NCI-H187 (cell line): ENCODE data around the gene ICE1.
"Not testable (repeated sequence)": the region's sequence is repeated elsewhere in the genome, so short reads cannot be mapped to it uniquely, and the experiment has no call there.

Experiments
- DNase-seq, 2 experiments: peaks; one replicate each; lab custom pipeline; 2025; lab: John Stamatoyannopoulos, UW

ICE1 gene

DNA sequence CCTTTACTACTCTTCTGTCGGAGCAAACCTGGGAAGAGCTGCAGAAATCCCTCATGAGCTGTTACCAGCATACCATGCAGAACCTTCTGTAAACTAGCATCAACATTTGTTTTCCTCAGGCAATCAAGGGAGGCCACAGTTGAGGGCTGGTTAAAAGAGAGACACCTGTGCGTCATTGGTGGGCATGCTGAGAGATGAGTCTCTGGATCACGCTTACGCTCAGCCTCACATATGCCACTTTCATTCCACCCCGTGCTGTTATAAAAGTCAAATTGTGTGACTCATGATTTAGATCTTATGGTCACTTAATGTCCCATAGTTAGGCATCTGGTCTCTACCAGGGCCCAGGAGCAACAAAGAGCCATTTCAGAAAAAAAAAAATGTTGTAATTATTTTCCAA, 18.1 kb upstream of the ICE1 start:
- no peak for DNase-seq

DNA sequence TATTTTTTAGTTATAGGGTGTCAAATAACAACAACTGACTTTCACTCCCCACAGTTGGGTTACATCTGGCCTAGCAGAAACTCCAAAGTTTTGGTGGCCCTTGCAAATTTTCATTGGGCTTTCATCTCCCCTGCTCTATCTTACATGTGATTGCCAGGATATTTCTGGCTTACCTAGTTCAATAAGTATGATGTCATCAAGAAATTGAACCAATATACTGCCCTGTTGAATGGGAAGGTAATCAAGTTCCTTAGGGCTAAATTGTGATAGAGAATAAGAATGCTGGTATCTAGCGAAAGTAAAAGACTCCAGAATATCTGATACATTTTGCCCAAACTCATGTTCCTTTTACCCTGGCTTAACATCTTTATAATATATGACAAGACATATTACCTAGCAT, 17.0 kb upstream of the ICE1 start:
- no peak for DNase-seq

DNA sequence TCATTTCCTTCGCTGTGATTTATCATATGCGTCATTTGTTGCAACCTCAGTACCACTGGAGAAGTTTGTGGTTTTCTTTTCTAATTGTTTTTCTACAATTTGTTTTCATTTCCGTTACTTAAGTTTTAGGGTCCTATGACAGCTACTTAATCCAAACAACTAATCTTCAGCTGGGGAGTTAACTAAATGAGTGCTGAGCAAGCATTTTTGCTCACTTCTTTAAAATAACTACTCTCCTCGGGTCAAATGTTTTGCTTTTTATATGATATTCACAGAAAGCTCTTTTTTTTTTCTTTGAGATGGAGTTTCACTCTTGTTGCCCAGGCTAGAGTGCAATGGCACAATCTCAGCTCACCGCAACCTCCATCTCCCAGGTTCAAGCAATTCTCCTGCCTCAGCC, 14.6 kb upstream of the ICE1 start:
- no peak for DNase-seq

DNA sequence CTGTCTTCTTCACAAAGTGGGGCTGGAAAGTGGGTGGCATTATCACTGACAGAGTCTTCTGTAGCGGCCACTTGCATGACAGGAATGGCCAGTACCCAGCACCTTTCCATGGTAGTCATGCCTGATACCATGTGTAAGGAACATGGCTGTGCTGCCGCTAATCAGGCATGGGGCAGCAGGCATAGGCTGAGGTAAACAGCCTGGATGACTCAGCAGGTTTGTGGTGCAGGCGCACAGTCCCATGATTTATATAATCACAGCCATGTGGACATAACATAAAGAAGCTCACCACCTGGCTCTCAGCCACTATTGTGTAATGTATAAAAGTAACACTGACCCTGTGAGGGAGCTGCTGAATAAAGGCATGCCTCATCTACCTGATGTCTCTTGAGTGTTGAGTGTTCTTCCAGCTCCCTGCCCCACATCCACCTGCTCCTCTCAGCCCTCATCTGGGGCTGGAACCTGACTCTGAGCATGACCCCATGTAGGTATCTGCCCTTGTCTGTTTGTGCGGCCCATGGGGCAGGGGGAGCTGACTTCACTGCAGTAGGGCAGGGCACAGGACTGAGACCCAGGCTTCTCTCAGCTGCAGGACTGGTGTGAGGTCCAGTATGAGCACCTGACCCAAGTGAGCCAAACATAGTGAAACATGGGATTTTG, 13.2 kb upstream of the ICE1 start:
- DNase-seq: peak in 1 of 2 experiments; percentile 10

DNA sequence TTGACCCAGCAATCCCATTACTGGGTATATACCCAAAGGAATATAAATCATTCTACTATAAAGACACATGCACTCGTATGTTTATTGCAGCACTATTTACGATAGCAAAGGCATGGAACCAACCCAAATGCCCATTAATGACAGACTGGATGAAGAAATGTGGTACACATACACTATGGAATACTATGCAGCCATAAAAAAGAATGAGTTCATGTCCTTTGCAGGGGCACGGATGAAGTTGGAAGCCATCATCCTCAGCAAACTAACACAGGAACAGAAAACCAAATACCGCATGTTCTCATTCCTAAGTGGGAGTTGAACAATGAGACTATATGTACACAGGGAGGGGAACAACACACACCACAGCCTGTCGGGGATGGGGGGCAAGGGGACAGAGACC, 8.6 kb upstream of the ICE1 start:
- not testable (repeated sequence) for DNase-seq

DNA sequence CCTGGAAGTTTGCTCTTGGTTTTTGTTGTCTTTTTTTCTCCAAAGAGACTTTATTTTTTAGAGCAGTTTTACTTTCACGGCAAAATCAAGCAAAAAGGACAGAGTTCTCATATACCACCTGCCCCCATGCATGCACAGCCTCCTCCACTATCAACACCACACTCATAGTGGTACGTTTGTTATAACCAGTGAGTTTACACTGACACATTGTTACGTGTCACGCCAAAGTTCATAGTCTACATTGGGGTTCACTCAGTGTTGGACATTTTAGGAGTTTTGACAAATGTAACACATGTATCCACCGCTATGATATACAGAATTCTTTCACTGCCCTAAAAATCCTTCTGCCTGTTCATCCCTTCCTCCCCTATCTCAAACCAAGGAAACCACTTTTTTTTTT, 7.5 kb upstream of the ICE1 start:
- no peak for DNase-seq

DNA sequence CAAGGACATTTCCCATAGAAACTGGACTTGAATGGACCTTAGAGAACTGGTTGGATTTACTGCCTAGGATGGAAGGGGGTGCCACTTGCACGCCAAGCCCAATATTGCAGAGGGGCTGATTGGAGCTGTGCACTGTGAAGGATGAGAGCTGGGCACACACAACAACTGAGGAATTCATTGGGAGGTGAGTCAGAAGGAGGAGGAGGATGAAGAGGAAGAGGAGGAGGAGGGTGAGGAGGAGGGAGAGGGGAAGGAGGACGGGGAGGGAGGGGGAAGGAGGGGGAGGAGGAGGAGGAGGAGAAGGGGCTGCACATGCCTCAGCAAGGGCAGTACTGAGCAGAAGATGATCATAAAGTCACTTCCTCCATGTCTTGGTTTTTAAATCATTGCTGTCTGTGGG, 5.7 kb upstream of the ICE1 start:
- DNase-seq: no peak

DNA sequence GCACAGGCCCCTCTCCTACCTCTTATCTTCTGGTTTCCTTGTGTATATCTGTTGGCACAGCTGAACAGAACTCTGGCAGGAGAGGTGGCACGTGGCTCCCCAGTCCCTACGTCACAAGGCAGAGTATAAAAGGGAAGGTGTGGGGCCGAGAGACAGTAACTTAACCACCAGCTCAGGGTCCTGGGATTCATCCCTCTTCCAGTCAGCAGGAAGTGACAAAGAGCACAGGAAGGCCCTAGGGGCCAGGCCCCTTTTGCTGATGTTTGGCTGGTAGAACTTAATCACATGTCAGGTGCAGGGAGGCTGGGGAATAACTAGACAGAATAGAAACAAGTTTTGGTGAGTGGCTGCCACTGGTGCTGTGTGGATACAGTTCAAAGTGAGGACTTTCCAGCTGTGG, 4.5 kb upstream of the ICE1 start:
- DNase-seq: no peak

DNA sequence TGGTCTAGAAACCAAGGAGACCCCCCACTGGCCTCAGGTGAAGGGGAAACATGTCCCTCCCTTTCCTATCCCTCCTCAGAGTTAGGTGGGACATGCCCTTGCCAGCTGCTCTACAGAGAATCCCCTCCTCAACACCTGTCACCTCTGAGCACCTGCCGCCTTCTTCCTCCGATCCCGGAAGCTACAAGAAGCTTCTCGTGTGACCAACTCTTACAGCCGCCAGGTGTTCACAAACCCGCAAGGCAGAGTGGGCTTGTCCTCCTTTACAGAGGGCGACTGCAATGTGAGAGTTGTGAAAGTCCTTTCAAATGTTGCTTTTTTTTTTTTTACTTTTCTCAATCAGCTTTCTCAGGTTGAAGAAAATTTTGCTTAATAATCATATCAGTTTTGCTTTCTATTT, 3.7 kb upstream of the ICE1 start:
- DNase-seq: peak; percentile 14 to 43

DNA sequence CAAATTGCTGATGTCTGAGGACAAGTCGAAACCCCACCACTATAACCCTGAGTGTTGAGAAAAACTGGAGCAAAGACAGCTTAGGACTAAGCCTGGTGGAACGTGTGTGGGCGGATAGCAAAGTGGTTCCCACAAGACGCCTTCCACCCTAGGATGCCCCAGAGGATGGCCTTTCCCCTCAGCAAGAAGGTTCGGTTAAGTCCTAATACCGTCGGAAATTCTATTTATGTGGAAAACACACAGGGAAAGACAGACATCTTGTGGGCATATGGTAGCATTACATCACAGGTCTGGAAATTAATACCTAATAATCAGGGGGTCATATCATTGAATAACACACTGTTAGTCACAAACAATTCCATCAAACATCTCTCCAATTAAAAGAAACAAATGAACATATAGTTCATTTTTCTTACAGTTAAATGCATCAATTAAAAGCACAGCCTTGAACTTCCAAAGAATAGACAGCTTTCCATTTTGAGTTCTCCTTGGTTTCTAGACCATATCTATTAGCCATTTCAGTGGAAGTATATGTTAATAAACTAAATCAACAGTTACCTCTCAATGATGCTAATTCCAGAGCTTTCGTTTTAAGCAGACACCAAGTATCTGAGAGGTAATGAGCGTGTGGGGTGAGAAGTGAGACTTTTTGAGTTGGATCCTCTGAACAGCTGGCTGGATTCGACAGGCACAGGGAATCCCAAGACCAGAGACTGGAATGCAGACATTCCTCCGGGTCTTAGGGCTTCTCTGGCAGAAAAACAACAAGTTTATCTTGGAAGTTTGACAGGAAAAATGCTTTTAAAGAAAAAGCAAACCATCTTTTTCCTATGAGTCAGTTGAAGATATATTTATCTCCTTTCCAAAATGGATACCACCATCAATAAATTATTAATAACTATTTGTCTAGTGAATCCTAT, 2.9 kb upstream of the ICE1 start:
- peak in 1 of 2 experiments; percentile 28 for DNase-seq

DNA sequence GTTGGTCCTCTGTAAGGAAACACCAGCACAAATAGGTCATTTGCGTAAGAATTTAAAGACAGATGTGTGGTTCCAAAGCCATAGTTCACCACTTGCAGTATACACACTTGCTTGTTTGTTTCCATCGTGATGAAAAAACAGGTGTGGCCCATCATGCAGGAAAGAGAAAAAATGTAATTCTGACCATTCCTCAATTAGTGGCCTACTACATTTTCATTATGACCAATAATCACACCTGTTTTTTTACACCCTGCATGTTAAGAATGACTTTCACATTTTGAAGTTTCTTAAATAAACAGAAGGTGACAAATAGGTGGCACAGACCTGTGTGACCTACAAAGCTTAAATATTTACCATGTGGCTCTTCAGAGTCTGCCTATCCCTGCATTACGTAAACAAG, 2.2 kb upstream of the ICE1 start:
- DNase-seq: no peak

DNA sequence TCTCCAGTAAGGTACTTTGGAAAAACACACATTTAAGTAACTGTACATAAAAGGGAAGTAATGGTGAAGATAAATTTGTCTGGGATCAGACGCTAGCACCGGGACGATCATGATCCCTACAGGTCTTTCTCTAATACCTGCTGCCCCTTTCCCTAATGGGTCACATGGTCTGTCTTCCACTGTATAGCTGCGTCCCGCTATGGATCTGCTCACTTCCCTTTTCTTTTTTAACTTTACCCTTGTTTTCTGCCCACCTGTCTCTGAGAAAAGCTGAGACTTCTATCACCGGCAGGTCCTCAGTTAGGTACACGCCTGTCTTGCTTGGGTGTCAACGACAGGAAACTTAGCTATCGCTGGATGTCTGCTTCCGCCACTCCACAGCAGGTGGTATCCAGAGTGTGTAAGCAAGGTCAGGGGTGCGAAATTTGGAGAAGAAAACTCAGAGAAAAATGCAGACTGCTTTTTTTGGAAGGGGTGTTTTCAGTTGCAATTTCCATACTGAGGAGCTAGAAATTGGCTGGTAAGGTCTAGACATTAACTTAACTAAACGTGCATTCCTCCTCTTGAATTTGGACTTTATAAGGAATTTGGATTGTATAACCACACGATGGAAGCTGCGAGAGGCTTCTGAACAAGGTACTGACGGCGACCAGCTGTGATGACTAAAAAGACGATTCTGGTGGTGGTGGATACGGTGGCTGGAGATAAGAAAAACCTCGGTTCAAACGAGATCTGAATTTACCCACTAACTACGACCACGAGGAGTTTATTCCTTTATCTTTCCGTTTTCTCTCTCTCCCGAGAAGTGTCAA, 1.1 kb upstream of the ICE1 start:
- no peak for DNase-seq

DNA sequence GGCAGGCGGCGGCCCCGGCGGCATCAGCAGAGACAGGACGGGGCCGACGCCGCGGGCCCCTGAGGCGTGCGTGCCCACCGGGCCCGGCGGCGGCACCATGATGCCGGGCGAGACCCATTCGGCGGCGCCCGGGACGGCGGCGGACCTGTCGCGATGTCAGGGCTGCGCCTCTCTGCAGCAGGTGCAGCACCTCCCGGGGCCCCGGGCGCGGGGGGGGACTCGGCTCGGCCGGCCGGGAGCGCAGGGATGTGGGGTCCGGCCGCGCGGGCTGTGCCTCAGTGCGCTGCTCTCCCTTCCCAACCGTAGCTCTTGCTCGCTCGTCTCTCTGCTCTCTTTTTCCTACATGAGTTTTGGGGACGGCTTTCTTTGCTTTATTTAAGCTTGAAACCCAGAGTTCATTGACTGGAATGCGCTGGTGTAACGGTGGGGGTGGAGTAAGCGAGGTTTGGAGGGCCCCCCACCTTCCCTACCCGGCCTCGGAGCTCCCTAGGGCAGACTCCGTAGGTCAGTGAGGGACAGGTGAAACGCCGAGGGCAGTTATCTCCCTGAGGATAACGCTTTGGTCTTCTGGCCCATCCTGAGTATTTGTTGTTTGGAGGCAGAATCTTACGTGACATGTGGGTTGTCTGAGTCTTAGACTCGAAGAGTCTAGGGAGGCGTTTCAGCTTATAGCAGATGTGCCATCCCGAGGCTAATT, 490 bp downstream of the ICE1 start:
- no peak for DNase-seq

DNA sequence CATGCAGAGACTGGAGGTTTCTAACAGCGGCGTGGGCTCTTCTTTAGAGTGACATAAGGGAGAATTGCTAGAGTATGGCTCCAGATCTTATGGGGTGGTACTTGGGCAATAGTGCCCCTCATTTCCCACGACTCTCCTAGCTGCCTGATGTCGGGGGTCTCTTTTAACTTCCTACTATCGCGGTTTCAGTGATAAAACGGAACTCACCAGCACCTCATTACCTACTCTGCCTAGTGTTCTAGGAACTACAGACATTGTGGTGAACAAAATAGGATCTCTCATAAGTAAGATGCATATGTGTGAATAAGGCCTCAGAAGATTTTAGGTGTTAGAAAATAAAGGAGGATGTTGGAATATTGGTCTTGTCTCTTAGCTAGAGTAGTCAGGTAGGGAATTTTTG, 1.1 kb downstream of the ICE1 start:
- no peak for DNase-seq

DNA sequence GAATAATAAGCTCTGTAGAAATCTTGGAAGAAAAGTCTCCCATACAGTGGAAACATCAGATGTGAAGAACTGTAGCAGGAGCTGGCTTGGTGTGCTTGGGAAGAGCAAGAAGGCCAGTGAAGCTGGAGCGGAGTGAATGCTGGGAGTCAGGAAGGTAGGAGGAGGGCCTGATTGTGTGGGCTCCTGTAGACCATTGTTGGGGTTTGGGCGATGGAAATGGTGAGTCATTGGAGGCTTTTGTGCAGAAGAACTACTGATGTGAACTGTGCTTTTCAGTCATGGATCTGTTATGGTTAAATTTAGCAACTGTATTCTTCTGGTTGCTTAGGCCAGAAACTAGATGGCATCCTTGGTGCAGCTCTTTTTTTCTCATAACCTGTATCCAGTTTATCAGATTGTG, 2.3 kb downstream of the ICE1 start:
- no peak for DNase-seq

DNA sequence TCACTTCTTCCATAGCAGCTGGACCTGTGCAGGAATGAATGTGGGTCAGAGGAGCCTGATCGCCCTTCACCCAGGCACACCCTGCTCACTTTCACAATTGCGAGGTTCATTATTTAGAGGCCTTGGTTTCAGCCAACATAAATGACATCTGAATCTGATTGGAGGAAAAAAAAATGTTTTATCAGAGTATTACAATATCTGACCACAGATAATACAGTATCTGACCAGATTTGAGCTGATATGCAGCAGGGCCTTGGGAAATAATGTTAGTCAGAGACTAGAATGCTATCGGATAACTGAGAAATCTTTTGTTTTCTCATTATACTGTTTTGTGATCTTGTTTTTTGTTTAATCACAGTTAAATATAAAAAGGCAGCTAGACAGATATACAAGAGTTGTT, 7.7 kb downstream of the ICE1 start:
- no peak for DNase-seq

DNA sequence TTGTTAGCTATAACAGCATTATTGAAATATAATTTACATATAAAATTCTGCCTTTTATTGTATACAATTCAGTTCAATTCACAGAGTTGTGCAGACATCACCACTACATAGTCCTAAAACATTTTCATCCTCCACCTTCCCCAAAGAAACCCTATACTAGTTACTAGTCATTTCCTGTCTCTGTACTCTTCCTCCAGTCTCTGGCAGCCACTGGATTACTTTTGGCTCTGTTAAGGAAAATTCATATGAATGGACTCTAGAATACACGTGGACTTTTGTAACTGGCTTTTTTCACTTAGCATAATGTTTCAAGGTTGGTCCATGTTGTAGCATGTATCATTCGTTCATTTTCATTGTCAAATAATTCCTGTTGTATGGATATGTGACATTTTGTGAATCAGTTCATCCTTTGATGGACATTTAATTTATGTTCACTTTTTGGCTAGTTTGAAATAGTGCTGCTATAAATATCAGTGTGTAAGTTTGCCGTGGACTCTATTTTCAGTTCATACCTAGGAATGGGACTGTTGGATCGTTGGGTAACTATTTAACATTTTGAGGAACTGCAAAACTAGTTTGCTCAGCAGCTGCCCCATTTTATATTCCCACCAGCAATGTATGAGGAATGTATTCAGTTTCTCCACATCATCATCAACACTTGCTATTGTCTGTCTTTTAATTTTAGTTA, 9.7 kb downstream of the ICE1 start:
- DNase-seq: no peak

DNA sequence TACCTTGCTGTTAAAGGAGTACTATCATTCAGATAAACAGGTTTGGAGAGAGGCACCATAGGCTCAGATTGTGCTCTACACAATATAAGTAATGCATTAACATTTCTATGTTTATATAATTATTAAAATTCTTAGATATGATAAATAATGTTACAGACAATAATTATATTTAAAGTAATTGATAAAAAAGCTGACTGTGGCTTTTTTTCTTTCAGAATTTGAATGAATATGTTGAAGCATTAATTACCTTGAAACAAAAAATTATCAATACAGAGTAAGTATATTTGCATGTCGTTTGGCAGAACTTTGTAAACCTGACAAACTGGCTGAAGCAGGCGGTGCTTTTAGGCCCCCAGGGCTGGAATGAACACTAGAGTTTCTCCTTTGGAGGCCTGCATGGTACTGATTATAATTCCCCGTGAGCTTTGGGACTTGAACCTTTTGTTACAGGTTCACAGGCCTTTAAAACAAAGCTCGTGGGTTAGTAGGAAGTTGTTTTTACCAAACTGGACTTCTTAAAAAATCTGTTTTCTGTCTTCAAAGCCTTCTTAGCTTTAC, 13.8 kb downstream of the ICE1 start:
- DNase-seq: no peak

DNA sequence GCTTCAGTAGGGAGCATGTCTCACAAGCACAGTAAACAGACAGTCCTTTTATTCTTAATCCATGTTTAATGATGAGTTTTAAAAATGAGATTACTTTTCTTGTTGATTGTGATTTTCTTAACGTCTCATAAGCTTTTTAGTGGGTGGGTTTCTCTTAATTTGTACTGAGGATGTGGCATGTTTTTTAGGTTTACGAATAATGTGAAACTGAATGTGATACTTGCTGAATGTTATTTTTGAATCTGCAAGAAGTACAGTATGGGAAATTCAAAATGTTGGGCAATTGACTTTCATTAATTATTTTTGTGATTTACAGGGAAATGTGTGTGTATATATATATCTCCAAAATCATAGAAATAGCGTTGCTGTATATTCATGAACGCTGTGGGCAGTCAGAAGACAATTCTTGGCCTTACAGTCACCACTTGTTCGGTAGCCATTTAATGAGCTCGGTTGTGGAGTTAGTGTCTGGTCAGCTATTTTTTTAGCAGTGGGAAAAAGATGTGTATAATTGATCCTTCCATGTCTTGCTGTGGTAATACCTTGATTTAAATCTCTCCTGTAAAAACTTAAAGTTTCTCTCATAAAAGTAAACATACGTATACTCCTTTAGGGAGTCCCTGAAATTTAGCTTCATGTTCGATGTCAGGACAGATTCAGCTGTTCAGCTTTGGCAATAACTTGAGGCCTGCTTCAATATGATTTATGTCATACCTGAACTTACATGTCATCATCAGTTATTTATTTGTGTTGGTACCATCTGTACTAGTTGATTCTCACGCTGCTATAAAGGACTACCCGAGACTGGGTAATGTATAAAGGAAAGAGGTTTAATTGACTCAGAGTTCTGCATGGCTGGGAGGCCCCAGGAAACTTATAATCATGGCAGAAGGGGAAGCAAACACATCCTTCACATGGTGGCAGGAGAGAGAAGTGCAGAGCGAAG, 15.0 kb downstream of the ICE1 start:
- DNase-seq: no peak

DNA sequence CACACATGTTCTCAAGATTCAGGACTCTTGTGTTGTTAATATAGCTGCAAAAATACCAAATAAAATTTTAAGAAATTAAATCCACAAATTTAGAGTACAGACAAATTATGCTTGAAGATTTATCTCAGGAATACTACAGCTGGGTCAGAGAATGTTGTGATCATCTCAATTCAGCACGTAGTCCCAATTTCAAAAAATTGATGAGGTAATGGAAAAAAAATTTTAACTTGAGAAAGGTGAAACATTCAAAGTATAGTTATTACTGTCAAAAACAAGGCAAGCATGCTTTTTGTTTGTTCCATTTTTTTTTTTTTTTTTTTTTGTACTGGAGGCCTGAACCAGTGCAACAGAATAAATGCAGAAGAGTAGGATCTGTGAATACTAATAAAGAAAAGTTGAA, 29.4 kb downstream of the ICE1 start:
- DNase-seq: no peak
